Prostate gland (tissue), 2 donors: Measurements from ENCODE around the gene TELO2. TPM values are rescaled to one million over a fixed set of nuclear protein-coding genes. Genes with fewer than 3 reads are reported as not detected.

Experiments
- DNase-seq: peaks from one replicate; pipeline ENCODE4 v3.0.0-alpha.2; 2019; ENCODE audit warnings: low spot score
- H3K27ac ChIP-seq, 2 donors: fragments of 200-600 bp; sonication (generic); 2 replicates each; pipeline ENCODE4 v1.5.1; 2017 to 2019
- H3K27me3 ChIP-seq: fragments of 200-600 bp; sonication (generic); replicated peaks from 2 replicates; pipeline ENCODE4 v1.5.1; 2019; ENCODE audit not compliant: insufficient read depth
- H3K36me3 ChIP-seq, 2 donors: fragments of 200-600 bp; sonication (generic); 1 replicate in 1 of 2; 2 replicates in 1 of 2; pipeline versions ENCODE4 v1.5.1 to v1.8.1; 2017 to 2019
- H3K4me1 ChIP-seq: fragments of 200-600 bp; sonication (generic); replicated peaks from 2 replicates; pipeline ENCODE4 v1.5.1; 2019
- H3K4me3 ChIP-seq, 2 donors: fragments of 200-600 bp; sonication (generic); 2 replicates each; pipeline ENCODE4 v1.5.1; 2017 to 2019
- H3K9me3 ChIP-seq: fragments of 200-600 bp; sonication (generic); 2 replicates; pipeline ENCODE4 v1.5.1; 2017
- CTCF ChIP-seq, 4 experiments: fragments of 200-600 bp in 2 of 4; fragments of 450-650 bp in 2 of 4; sonication (generic) in 2 of 4; IDR thresholded peaks; 1 replicate in 3 of 4; 2 replicates in 1 of 4; pipeline ENCODE4 v1.5.1; 2016 to 2019; ENCODE audit warnings: antibody characterized with exemption in 4 of 4, mild to moderate bottlenecking in 2 of 4, moderate library complexity in 2 of 4
- POLR2A ChIP-seq: fragments of 450-650 bp; IDR thresholded peaks from one replicate; pipeline ENCODE4 v1.6.1; 2016; ENCODE audit warnings: antibody characterized with exemption, mild to moderate bottlenecking
- POLR2AphosphoS5 ChIP-seq: sonication (generic); formaldehyde crosslinking; IDR thresholded peaks from one replicate; pipeline ENCODE4 v1.6.1; 2017; ENCODE audit warnings: antibody characterized with exemption
- WGBS: methylation state at CpG from one replicate; pipeline ENCODE4 v1.1.5; 2018; 5-methylcytosine and 5-hydroxymethylcytosine counted together
- intact Hi-C: fragments of 100-400 bp; cut with DNase I; formaldehyde crosslinking; loops from one replicate; pipeline ENCODE4 v1.14.2; 2022
- total RNA-seq, 2 donors: library from RNA; depleted of rRNA; stranded (reverse); fragments of >200 nt; gene quantifications; one replicate each; pipeline ENCODE4 v1.1.0, GENCODE V29; 2016

Gene TELO2
- total RNA-seq, 2 donors from 2014 or later: 35.1 to 53.5 TPM

GRCh38 chr16:1545044-1546040, 52.2 kb downstream of the TELO2 start:
- Histone ChIP-seq H3K27me3 (no peaks in the 10 kb centered on the region), H3K4me3 (no peak overlapping the region), H3K9me3 (no peaks in the 10 kb centered on the region), H3K4me1 (peaks cover 29% of the 10 kb centered on the region), H3K27ac (peak overlapping the region; percentile 84 to 87), H3K36me3 (no peaks in the 10 kb centered on the region)
- 23% methylated on average over 26 of the region's 26 CpGs for WGBS
- TF ChIP-seq POLR2AphosphoS5 (peak; percentile 85), POLR2A (no peak)
- intact Hi-C loops: no loop called here
- peak; percentile 78 for DNase-seq

- Histone ChIP-seq H3K4me1 (peaks cover 29% of the 10 kb centered on the region), H3K27me3 (no peaks in the 10 kb centered on the region), H3K27ac (peak overlapping the region; percentile 84 to 87), H3K36me3 (no peaks in the 10 kb centered on the region), H3K9me3 (no peaks in the 10 kb centered on the region), H3K4me3 (no peak overlapping the region)
- DNase-seq: no peak
- intact Hi-C loops: no loop called here
- TF ChIP-seq POLR2A (no peak), POLR2AphosphoS5 (no peak), CTCF (IDR thresholded peaks at IDR 0.05) (no peak)
- 81% methylated on average over 16 of the region's 16 CpGs for WGBS
Observed at GRCh38 chr16:1546430-1546829, 53.3 kb downstream of the TELO2 start.

GRCh38 chr16:1548233-1548632, 55.1 kb downstream of the TELO2 start:
- peak; percentile 28 for DNase-seq
- peaks cover 29% of the 10 kb centered on the region for H3K4me1 ChIP-seq
- no peak overlapping the region for H3K4me3 ChIP-seq
- peak overlapping the region; percentile 72 to 84 for H3K27ac ChIP-seq
- intact Hi-C loops: no loop called here
- no peaks in the 10 kb centered on the region for H3K36me3 ChIP-seq
- no peaks in the 10 kb centered on the region for H3K27me3 ChIP-seq
- TF ChIP-seq POLR2A (no peak), POLR2AphosphoS5 (no peak), CTCF (IDR thresholded peaks at IDR 0.05) (no peak)
- 30% methylated on average over 5 of the region's 5 CpGs for WGBS
- no peaks in the 10 kb centered on the region for H3K9me3 ChIP-seq

- peaks cover 29% of the 10 kb centered on the region for H3K4me1 ChIP-seq
- TF ChIP-seq CTCF (IDR thresholded peaks at IDR 0.05): peak in 2 of 4 experiments; percentile 6 to 22
- peak; percentile 90 for TF ChIP-seq POLR2AphosphoS5
- peak; percentile 56 for TF ChIP-seq POLR2A
- peak overlapping the region; percentile 72 to 84 for H3K27ac ChIP-seq
- peak; percentile 84 for DNase-seq
- no peaks in the 10 kb centered on the region for H3K9me3 ChIP-seq
- no peaks in the 10 kb centered on the region for H3K27me3 ChIP-seq
- WGBS: 39% methylated on average over 23 of the region's 23 CpGs
- no peak overlapping the region for H3K4me3 ChIP-seq
- H3K36me3 ChIP-seq: no peaks in the 10 kb centered on the region
- intact Hi-C loops: no loop called here
Observed at GRCh38 chr16:1548727-1549126, 55.6 kb downstream of the TELO2 start.

- DNase-seq: no peak
- Histone ChIP-seq H3K36me3 (peaks cover 0 to 3% of the 10 kb centered on the region in 2 donors), H3K4me1 (peaks cover 29% of the 10 kb centered on the region), H3K27me3 (no peaks in the 10 kb centered on the region), H3K27ac (peak overlapping the region; percentile 72 to 84), H3K4me3 (no peak overlapping the region), H3K9me3 (no peaks in the 10 kb centered on the region)
- 59% methylated on average over 8 of the region's 8 CpGs for WGBS
- TF ChIP-seq POLR2AphosphoS5 (peak; percentile 4), POLR2A (no peak), CTCF (IDR thresholded peaks at IDR 0.05) (no peak)
- intact Hi-C loops: no loop called here
Observed at GRCh38 chr16:1550069-1550468, 56.9 kb downstream of the TELO2 start.
